Type B pancreatic cell (in vitro differentiated cells): Measurements from ENCODE around the gene CAT. TPM values are rescaled to one million over a fixed set of nuclear protein-coding genes. Genes with fewer than 3 reads are reported as not detected.

ENCODE experiments used
- DNase-seq: peaks from one replicate; pipeline ENCODE4 v3.0.0; 2021; ENCODE audit warnings: mixed read lengths; ENCODE audit not compliant: unreplicated experiment; ENCODE audit errors: extremely low spot score
- H3K27ac Mint-ChIP-seq: 2 replicates; pipeline ENCODE4 v1.8.0; 2021; ENCODE audit warnings: mild to moderate bottlenecking, mixed read lengths
- H3K27me3 Mint-ChIP-seq: 2 replicates; pipeline ENCODE4 v1.8.0; 2021; ENCODE audit warnings: mixed read lengths
- H3K36me3 Mint-ChIP-seq: 2 replicates; pipeline ENCODE4 v1.8.0; 2021; ENCODE audit warnings: mixed read lengths
- H3K4me1 Mint-ChIP-seq: one replicate; pipeline ENCODE4 v1.8.0; 2021; ENCODE audit warnings: mixed read lengths; ENCODE audit not compliant: unreplicated experiment
- H3K4me3 Mint-ChIP-seq: 2 replicates; pipeline ENCODE4 v1.8.0; 2021; ENCODE audit warnings: mild to moderate bottlenecking, mixed read lengths
- H3K9me3 Mint-ChIP-seq: 2 replicates; pipeline ENCODE4 v1.8.0; 2021; ENCODE audit warnings: mixed read lengths
- CTCF ChIP-seq: fragments of 200-600 bp; sonication (generic); conservative IDR thresholded peaks from 2 replicates; pipeline ENCODE4 v1.5.0; 2021; ENCODE audit warnings: antibody characterized with exemption, mild to moderate bottlenecking
- total RNA-seq: library from RNA; stranded (reverse); gene quantifications from 2 replicates; pipeline ENCODE4 v1.2.1, GENCODE V29; 2021; ENCODE audit warnings: low replicate concordance

The CAT gene
- total RNA-seq, 1 donor from 2014 or later = 61.2 TPM

DNA sequence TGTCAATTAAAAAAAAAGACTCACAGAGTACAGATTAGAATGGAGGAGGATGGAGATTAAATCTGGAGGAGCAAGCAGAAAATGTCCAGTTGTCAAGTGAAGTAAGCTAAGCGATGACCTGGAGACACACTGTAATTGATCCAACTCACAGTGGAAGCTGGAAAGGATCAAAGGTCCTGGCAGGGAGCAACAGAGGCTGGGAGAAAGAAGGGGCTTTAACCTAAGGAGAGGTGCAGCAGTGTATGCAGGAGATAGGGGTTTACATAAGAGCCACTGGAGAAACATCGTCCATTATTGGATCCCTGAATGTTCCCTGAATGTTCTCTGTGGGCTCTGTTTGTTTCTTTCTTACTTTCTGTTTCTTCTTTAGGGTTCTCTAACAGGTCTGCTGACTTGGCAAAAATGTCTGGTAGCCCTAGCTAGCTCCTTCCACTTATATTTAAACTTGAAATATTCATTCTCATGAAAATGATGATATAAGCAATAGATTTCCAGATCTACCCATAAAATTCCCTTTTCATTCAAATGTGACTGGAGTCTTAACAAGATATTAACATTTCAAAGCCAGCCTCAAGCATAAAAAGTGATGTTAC lies 30.1 kb upstream of the CAT start:
- H3K9me3 Mint-ChIP-seq = peaks cover 11% of the 10 kb centered on the region
- no peak for DNase-seq
- H3K27ac Mint-ChIP-seq = no peak overlapping the region
- peaks cover 4% of the 10 kb centered on the region for H3K4me1 Mint-ChIP-seq
- H3K36me3 Mint-ChIP-seq = no peaks in the 10 kb centered on the region
- H3K4me3 Mint-ChIP-seq = no peak overlapping the region
- TF ChIP-seq CTCF = no peak
- H3K27me3 Mint-ChIP-seq = peaks cover 7% of the 10 kb centered on the region

- TF ChIP-seq CTCF = no peak
- H3K27ac Mint-ChIP-seq = no peak overlapping the region
- peaks cover 4% of the 10 kb centered on the region for H3K4me1 Mint-ChIP-seq
- peaks cover 17% of the 10 kb centered on the region for H3K9me3 Mint-ChIP-seq
- H3K4me3 Mint-ChIP-seq = no peak overlapping the region
- no peak for DNase-seq
- no peaks in the 10 kb centered on the region for H3K27me3 Mint-ChIP-seq
- no peaks in the 10 kb centered on the region for H3K36me3 Mint-ChIP-seq
Observed at GRCh38 chr11:34411111-34411510, 27.6 kb upstream of the CAT start.

DNA sequence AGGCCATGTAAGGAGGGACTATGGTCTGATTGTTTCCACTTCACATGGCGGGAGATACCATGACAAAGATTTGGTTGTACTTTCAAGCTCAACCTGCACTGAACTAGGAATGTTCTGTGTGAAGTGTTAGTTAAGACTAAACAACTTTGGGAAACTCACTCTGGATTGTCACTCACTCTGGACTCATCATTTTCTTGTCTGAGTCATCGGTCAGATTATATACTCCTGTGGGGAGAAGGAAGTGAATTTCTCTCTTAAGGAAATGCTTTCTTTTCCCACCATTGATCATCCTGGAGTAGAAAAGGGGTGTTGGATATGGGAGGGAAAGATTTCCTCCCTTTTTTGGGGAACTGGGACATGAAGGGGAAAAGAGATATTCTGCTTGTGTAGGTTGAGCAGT lies 26.9 kb upstream of the CAT start:
- H3K9me3 Mint-ChIP-seq = peaks cover 17% of the 10 kb centered on the region
- TF ChIP-seq CTCF = no peak
- no peak overlapping the region for H3K27ac Mint-ChIP-seq
- H3K4me3 Mint-ChIP-seq = no peak overlapping the region
- no peaks in the 10 kb centered on the region for H3K27me3 Mint-ChIP-seq
- H3K4me1 Mint-ChIP-seq = peaks cover 4% of the 10 kb centered on the region
- DNase-seq = no peak
- H3K36me3 Mint-ChIP-seq = no peaks in the 10 kb centered on the region

GRCh38 chr11:34413263-34413662 lies 25.5 kb upstream of the CAT start:
- Mint-ChIP-seq H3K36me3 (no peaks in the 10 kb centered on the region), H3K4me3 (no peak overlapping the region), H3K27ac (no peak overlapping the region), H3K4me1 (no peaks in the 10 kb centered on the region), H3K9me3 (peaks cover 17% of the 10 kb centered on the region), H3K27me3 (peaks cover 2% of the 10 kb centered on the region)
- DNase-seq = no peak
- TF ChIP-seq CTCF = no peak

DNA sequence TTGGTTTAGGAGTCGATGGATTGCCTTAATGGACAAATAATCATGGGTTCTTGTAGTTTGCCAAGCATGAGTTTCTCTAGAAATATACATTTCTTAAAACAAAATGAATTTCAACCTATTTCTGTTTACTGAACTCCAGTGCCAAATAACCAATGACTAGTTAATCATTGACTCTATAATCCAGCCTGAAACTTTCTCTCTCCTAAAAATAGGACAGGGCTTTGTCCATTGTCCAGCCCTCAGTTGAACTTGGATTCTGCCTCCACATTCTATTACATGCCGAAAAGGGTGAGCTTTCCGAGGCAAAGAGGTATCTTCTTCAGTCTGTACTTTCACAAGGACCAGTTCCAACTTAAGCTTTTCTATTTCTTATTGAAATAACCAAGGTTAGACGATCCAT lies 23.2 kb upstream of the CAT start:
- Mint-ChIP-seq H3K4me3 (no peak overlapping the region), H3K9me3 (peaks cover 17% of the 10 kb centered on the region), H3K4me1 (no peaks in the 10 kb centered on the region), H3K27ac (no peak overlapping the region), H3K36me3 (no peaks in the 10 kb centered on the region), H3K27me3 (peaks cover 8% of the 10 kb centered on the region)
- TF ChIP-seq CTCF = no peak
- no peak for DNase-seq

GRCh38 chr11:34416088-34416487 lies 22.6 kb upstream of the CAT start:
- Mint-ChIP-seq H3K4me1 (no peaks in the 10 kb centered on the region), H3K9me3 (peaks cover 17% of the 10 kb centered on the region), H3K36me3 (no peaks in the 10 kb centered on the region)

More at GRCh38 chr11:34416088-34416487, 22.6 kb upstream of the CAT start:
- H3K27me3 Mint-ChIP-seq = peaks cover 10% of the 10 kb centered on the region
- H3K4me3 Mint-ChIP-seq = no peak overlapping the region
- TF ChIP-seq CTCF = no peak
- DNase-seq = no peak
- no peak overlapping the region for H3K27ac Mint-ChIP-seq
